ENCODE measurements around the gene INF2.
A peak's percentile ranks its signal among the peaks of the same experiment; 100 is the strongest.

INF2 gene

GRCh38 chr14:104706733-104707607 lies 17.6 kb downstream of the INF2 start:
- DNase-seq = no peak

- DNase-seq = no peak
Observed at GRCh38 chr14:104707608-104708595, 18.5 kb downstream of the INF2 start.

- DNase-seq = peak; percentile 64
Observed at GRCh38 chr14:104708606-104709268, 19.3 kb downstream of the INF2 start.

GRCh38 chr14:104709387-104710039 lies 20.1 kb downstream of the INF2 start:
- no peak for DNase-seq

- no peak for DNase-seq
Observed at GRCh38 chr14:104710071-104710735, 20.8 kb downstream of the INF2 start.

- no peak for DNase-seq
Observed at GRCh38 chr14:104712881-104713734, 23.7 kb downstream of the INF2 start.

GRCh38 chr14:104714066-104714465 lies 24.6 kb downstream of the INF2 start:
- DNase-seq = no peak

GRCh38 chr14:104714681-104715080 lies 25.3 kb downstream of the INF2 start:
- no peak for DNase-seq

GRCh38 chr14:104715416-104715815 lies 26.0 kb downstream of the INF2 start:
- DNase-seq = no peak

GRCh38 chr14:104715871-104716270 lies 26.5 kb downstream of the INF2 start:
- DNase-seq = no peak

GRCh38 chr14:104717137-104717536 lies 27.7 kb downstream of the INF2 start:
- no peak for DNase-seq

- no peak for DNase-seq
Observed at GRCh38 chr14:104717646-104718045, 28.2 kb downstream of the INF2 start.

- no peak for DNase-seq
Observed at GRCh38 chr14:104718147-104718546, 28.7 kb downstream of the INF2 start.

- no peak for DNase-seq
Observed at GRCh38 chr14:104718871-104719270, 29.5 kb downstream of the INF2 start.

- no peak for DNase-seq
Observed at GRCh38 chr14:104719343-104719742, 29.9 kb downstream of the INF2 start.

- no peak for DNase-seq
Observed at GRCh38 chr14:104721505-104722431, 32.4 kb downstream of the INF2 start.

- no peak for DNase-seq
Observed at GRCh38 chr14:104722938-104723650, 33.7 kb downstream of the INF2 start.

GRCh38 chr14:104723651-104724406 lies 34.4 kb downstream of the INF2 start, which contains the start of gene ADSS1:
Gene ADSS1, plus strand, starts transcription at chr14:104724229. Its CDS starts 42 bp downstream, at chr14:104724271.
- no peak for DNase-seq

Measured in COR-L47 (cell line).